B cell (primary cell): ENCODE measurements around the gene FMNL2. TPM values are rescaled to one million over a fixed set of nuclear protein-coding genes. Genes with fewer than 3 reads are reported as not detected.

Source experiments
- ATAC-seq: fragments of 200-7000 bp; cut with Tn5 transposase; one replicate; pipeline ENCODE4 v1.10.0; 2021; ENCODE audit warnings: low read depth, mild to moderate bottlenecking, moderate number of reproducible peaks, moderate library complexity
- CTCF ChIA-PET: fragments of 350-600 bp; sonication (Branson Sonifier 250); formaldehyde crosslinking; loops from one replicate; lab custom pipeline; 2021; ENCODE audit warnings: antibody characterized with exemption, inconsistent platforms; lab: Charles Lee
- POLR2A ChIA-PET: fragments of 350-600 bp; sonication (Branson Sonifier 250); formaldehyde crosslinking; loops from one replicate; lab custom pipeline; 2021; ENCODE audit warnings: antibody characterized with exemption; lab: Charles Lee
- DNase-seq: peaks from one replicate; pipeline ENCODE4 v3.0.0; 2013
- H2AFZ ChIP-seq: 2 replicates; pipeline ENCODE4 v1.6.1; 2012; ENCODE audit warnings: mild to moderate bottlenecking, low read depth, low read length; ENCODE audit not compliant: insufficient read depth, poor library complexity, severe bottlenecking
- H3K27ac ChIP-seq, 2 donors: 1 replicate in 1 of 2; 2 replicates in 1 of 2; pipeline ENCODE4 v1.5.1; 2012 to 2013; ENCODE audit warnings: low read length in 2 of 2, mild to moderate bottlenecking in 2 of 2, moderate library complexity in 1 of 2
- H3K27me3 ChIP-seq, 4 experiments: fragments of 200-600 bp in 1 of 4; sonication (generic) in 1 of 4; replicated peaks in 1 of 4; 1 replicate in 2 of 4; 2 replicates in 2 of 4; pipeline versions ENCODE4 v1.6.1 to v1.7.0; 2013 to 2016; ENCODE audit warnings: low read length in 3 of 4, mild to moderate bottlenecking in 2 of 4, mixed read lengths in 1 of 4, moderate library complexity in 1 of 4; ENCODE audit not compliant: insufficient read depth in 4 of 4, control insufficient read depth in 3 of 4; ENCODE audit errors: control extremely low read depth in 1 of 4
- H3K36me3 ChIP-seq, 2 experiments: replicated peaks in 1 of 2; 1 replicate in 1 of 2; 2 replicates in 1 of 2; pipeline versions ENCODE4 v1.6.1 to v1.7.1; 2013; ENCODE audit warnings: low read length in 1 of 2; ENCODE audit not compliant: insufficient read depth in 2 of 2, control insufficient read depth in 1 of 2; ENCODE audit errors: control extremely low read depth in 1 of 2, extremely low read depth in 1 of 2
- H3K4me1 ChIP-seq, 2 donors: fragments of 200-600 bp in 1 of 2; sonication (generic) in 1 of 2; 1 replicate in 1 of 2; 2 replicates in 1 of 2; pipeline versions ENCODE4 v1.5.1 to v1.6.1; 2013 to 2017; ENCODE audit warnings: low read length in 2 of 2; ENCODE audit not compliant: control insufficient read depth in 2 of 2, insufficient read depth in 2 of 2
- H3K4me2 ChIP-seq: replicated peaks from 2 replicates; pipeline ENCODE3; 2012; ENCODE audit warnings: mild to moderate bottlenecking, low read depth, low read length; ENCODE audit not compliant: poor library complexity, severe bottlenecking
- H3K4me3 ChIP-seq, 5 experiments: fragments of 200-600 bp in 1 of 5; sonication (generic) in 1 of 5; 1 replicate in 3 of 5; 2 replicates in 2 of 5; pipeline versions ENCODE4 v1.5.1 to v1.7.0; 2011 to 2016; ENCODE audit warnings: low read length in 4 of 5, mild to moderate bottlenecking in 4 of 5, low read depth in 2 of 5, control low read depth in 1 of 5, moderate library complexity in 1 of 5; ENCODE audit not compliant: insufficient read depth in 1 of 5; ENCODE audit errors: control extremely low read depth in 1 of 5, extremely low read depth in 1 of 5
- H3K79me2 ChIP-seq: fragments of 200-600 bp; sonication (generic); one replicate; pipeline ENCODE4 v1.6.0; 2016; ENCODE audit warnings: low read length; ENCODE audit not compliant: control insufficient read depth, insufficient read depth
- H3K9ac ChIP-seq: fragments of 200-600 bp; sonication (generic); 2 replicates; pipeline ENCODE4 v1.6.1; 2017; ENCODE audit warnings: mild to moderate bottlenecking, low read length, moderate library complexity
- H3K9me3 ChIP-seq, 3 donors: one replicate each; pipeline versions ENCODE4 v1.6.1 to v1.7.1; 2013; ENCODE audit warnings: low read length in 2 of 3; ENCODE audit not compliant: control insufficient read depth in 2 of 3, insufficient read depth in 1 of 3; ENCODE audit errors: control extremely low read depth in 1 of 3
- H4K20me1 ChIP-seq: 2 replicates; pipeline ENCODE4 v1.6.0; 2012; ENCODE audit warnings: mild to moderate bottlenecking, low read length; ENCODE audit not compliant: insufficient read depth, control insufficient read depth, poor library complexity, severe bottlenecking
- H3K27ac Mint-ChIP-seq: one replicate; pipeline ENCODE4 v1.8.0; 2021; ENCODE audit warnings: mixed read lengths
- H3K27me3 Mint-ChIP-seq: one replicate; pipeline ENCODE4 v1.8.0; 2021; ENCODE audit warnings: mixed read lengths
- H3K4me1 Mint-ChIP-seq: one replicate; pipeline ENCODE4 v1.8.0; 2021; ENCODE audit warnings: mixed read lengths
- H3K4me3 Mint-ChIP-seq: one replicate; pipeline ENCODE4 v1.8.0; 2021; ENCODE audit warnings: mixed read lengths
- H3K9me3 Mint-ChIP-seq: one replicate; pipeline ENCODE4 v1.8.0; 2022; ENCODE audit warnings: mixed read lengths; ENCODE audit not compliant: insufficient read depth
- CTCF ChIP-seq: fragments of 200-600 bp; IDR thresholded peaks from one replicate; pipeline ENCODE4 v1.8.0; 2022; ENCODE audit warnings: antibody characterized with exemption, mild to moderate bottlenecking
- EZH2 ChIP-seq: IDR thresholded peaks from 2 replicates; pipeline ENCODE4 v1.6.1; 2012; ENCODE audit warnings: borderline replicate concordance, low read depth, mild to moderate bottlenecking, moderate library complexity, low read length; ENCODE audit not compliant: insufficient read depth, poor library complexity, severe bottlenecking
- WGBS: methylation state at CpG from one replicate; pipeline ENCODE4 v1.1.5; 2013; ENCODE audit warnings: missing lambda C conversion rate; ENCODE audit not compliant: insufficient coverage; 5-methylcytosine and 5-hydroxymethylcytosine counted together
- intact Hi-C: fragments of 100-400 bp; cut with micrococcal nuclease; formaldehyde crosslinking; loops from one replicate; pipeline ENCODE4 v1.10.0; 2022
- polyA plus RNA-seq: library from polyadenylated mRNA; depleted of rRNA; stranded (reverse); fragments of >200 nt; gene quantifications from 2 replicates; pipeline ENCODE4 v1.2.3, GENCODE V29; 2012
- total RNA-seq, 2 donors: library from RNA; stranded (reverse); fragments of 120-200 nt in 1 of 2; gene quantifications; 1 replicate in 1 of 2; 2 replicates in 1 of 2; pipeline versions ENCODE4 v1.2.3 to v1.2.4, GENCODE V29; 2013 to 2022

The FMNL2 gene
- total and polyA plus RNA-seq, 2 donors (not counting 1 experiment from before 2014, with no cell fraction given): 0.73 to 8.8 TPM

- Histone ChIP-seq H3K9ac (no peak overlapping the region), H3K27me3 (no peaks in the 10 kb centered on the region), H3K9me3 (no peaks in the 10 kb centered on the region), H3K4me2 (no peak overlapping the region), H3K4me3 (no peak overlapping the region), H2AFZ (no peak overlapping the region), H4K20me1 (no peaks in the 10 kb centered on the region), H3K79me2 (no peaks in the 10 kb centered on the region), H3K4me1 (no peaks in the 10 kb centered on the region), H3K27ac (no peak overlapping the region), H3K36me3 (peaks cover 0 to 75% of the 10 kb centered on the region in 2 experiments)
- H3K4me1 Mint-ChIP-seq: no peaks in the 10 kb centered on the region
- H3K4me3 Mint-ChIP-seq: no peak overlapping the region
- H3K27ac Mint-ChIP-seq: no peak overlapping the region
- CTCF ChIA-PET: no interaction called here
- POLR2A ChIA-PET: no interaction called here
- intact Hi-C loops: no loop called here
- WGBS: no CpG with 5 or more reads among the region's 2 CpGs
- no peaks in the 10 kb centered on the region for H3K27me3 Mint-ChIP-seq
- no peaks in the 10 kb centered on the region for H3K9me3 Mint-ChIP-seq
- no peak for TF ChIP-seq CTCF
- no peak for TF ChIP-seq EZH2
- DNase-seq (no peak), ATAC-seq (no peak)
Measured at GRCh38 chr2:152678808-152679207, 343.8 kb downstream of the FMNL2 start.

GRCh38 chr2:152682663-152683062, 347.7 kb downstream of the FMNL2 start:
- Histone ChIP-seq H3K4me2 (no peak overlapping the region), H3K79me2 (peaks cover 25% of the 10 kb centered on the region), H3K27me3 (no peaks in the 10 kb centered on the region), H4K20me1 (peaks cover 5% of the 10 kb centered on the region), H2AFZ (no peak overlapping the region), H3K36me3 (peaks cover 0 to 47% of the 10 kb centered on the region in 2 experiments), H3K4me3 (no peak overlapping the region), H3K4me1 (no peaks in the 10 kb centered on the region), H3K9me3 (no peaks in the 10 kb centered on the region), H3K27ac (no peak overlapping the region), H3K9ac (no peak overlapping the region)
- WGBS: 98% methylated on average over 8 of the region's 9 CpGs
- no peaks in the 10 kb centered on the region for H3K27me3 Mint-ChIP-seq
- peaks cover 2% of the 10 kb centered on the region for H3K4me1 Mint-ChIP-seq
- no peak overlapping the region for H3K4me3 Mint-ChIP-seq
- no peak for DNase-seq
- H3K9me3 Mint-ChIP-seq: no peaks in the 10 kb centered on the region
- H3K27ac Mint-ChIP-seq: no peak overlapping the region
- no peak for TF ChIP-seq CTCF
- TF ChIP-seq EZH2: no peak
- intact Hi-C loops: no loop called here
- no peak for ATAC-seq
- ChIA-PET POLR2A (no interaction called here), CTCF (no interaction called here)
